Body of pancreas (tissue), 4 donors: Measurements from ENCODE around the gene CROCC.
"Not testable (repeated sequence)": the region's sequence is repeated elsewhere in the genome, so short reads cannot be mapped to it uniquely, and the experiment has no call there.

Experiments
- POLR2A ChIP-seq, 3 donors: fragments of 450-650 bp; IDR thresholded peaks; one replicate each; pipeline ENCODE4 v1.6.1; 2016; ENCODE audit warnings: antibody characterized with exemption in 3 of 3, mild to moderate bottlenecking in 2 of 3
- TF ChIP-seq, protein P1 (sequence below), 7 experiments: fragments of 450-650 bp in 4 of 7; fragments of 200-600 bp in 3 of 7; sonication (generic) in 3 of 7; IDR thresholded peaks; one replicate each; pipeline ENCODE4 v1.5.1; 2016 to 2019; ENCODE audit warnings: antibody characterized with exemption in 7 of 7

DNA sequence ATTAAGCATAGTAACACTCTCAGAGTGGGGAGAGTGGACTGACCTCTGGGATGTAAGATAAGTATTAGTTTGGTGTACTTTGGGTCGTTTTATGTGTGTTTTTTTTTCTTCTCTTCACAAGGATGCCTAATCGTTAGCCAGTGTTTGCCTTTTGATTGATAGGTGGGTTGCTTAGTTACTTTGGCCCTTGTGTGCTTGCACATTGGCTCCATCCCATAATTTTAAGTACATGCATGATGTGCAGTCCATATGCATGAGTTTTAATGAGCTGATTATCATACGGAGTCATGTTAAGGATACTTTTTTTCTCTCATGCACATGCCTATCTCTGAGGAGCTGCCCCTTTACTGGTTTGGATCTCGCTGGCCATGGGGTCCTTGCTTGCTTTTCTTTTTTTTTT is 30.7 kb upstream of the CROCC start:
- not testable (repeated sequence) for TF ChIP-seq POLR2A (IDR thresholded peaks at IDR 0.05)
- TF ChIP-seq, protein P1, sequence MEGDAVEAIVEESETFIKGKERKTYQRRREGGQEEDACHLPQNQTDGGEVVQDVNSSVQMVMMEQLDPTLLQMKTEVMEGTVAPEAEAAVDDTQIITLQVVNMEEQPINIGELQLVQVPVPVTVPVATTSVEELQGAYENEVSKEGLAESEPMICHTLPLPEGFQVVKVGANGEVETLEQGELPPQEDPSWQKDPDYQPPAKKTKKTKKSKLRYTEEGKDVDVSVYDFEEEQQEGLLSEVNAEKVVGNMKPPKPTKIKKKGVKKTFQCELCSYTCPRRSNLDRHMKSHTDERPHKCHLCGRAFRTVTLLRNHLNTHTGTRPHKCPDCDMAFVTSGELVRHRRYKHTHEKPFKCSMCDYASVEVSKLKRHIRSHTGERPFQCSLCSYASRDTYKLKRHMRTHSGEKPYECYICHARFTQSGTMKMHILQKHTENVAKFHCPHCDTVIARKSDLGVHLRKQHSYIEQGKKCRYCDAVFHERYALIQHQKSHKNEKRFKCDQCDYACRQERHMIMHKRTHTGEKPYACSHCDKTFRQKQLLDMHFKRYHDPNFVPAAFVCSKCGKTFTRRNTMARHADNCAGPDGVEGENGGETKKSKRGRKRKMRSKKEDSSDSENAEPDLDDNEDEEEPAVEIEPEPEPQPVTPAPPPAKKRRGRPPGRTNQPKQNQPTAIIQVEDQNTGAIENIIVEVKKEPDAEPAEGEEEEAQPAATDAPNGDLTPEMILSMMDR (IDR thresholded peaks at IDR 0.05): not testable (repeated sequence)
